ENCODE measurements around the gene SLC39A3.

DNA sequence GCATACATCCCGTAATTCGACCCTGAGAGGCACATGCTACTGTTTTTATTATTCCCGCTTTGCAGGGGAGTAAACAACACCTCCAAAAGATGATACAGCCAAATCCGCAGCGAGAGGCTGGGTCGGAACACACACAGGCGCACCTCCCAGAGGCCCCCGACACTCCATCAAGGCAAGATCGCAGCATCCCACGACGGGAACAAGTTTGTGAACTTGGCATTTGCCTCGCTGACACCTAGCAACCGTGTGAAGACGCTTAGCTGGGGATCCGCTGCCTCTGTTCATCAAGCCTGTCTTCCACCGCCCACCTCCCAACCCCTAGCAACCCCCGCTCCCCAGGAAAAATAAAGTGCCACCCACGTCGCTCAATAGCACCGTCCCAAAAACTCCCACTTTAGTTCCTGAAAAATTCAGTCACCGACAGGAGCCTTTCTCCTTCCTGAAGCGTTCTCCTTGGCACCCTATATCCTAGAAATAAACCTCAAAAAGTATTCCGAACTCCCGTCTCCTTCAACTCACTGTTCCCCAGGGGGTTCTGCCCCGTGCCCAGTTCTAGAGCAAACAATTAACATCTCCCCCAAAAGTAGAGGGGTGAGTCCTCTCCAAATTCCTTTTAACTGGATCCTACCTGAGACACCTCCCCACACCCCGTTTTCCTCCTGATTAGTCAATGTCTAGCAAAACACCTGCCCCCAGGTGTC lies 39.0 kb downstream of the SLC39A3 start:
- TF ChIP-seq TAF1 (IDR thresholded peaks at IDR 0.05; ENCODE audit: low read depth, low read length): no peak
- TF ChIP-seq POLR2A (IDR thresholded peaks at IDR 0.05; ENCODE audit: low read depth, low read length): no peak
- no peak for TF ChIP-seq POLR2AphosphoS5 (IDR thresholded peaks at IDR 0.05; ENCODE audit: low read depth, low read length)
- no peak for TF ChIP-seq PAX5 (IDR thresholded peaks at IDR 0.05; ENCODE audit: insufficient read depth, low read length, severe bottlenecking)

All from GM12891 (cell line).